ENCODE measurements around the gene HNRNPL. TPM values are rescaled to one million over a fixed set of nuclear protein-coding genes. Genes with fewer than 3 reads are reported as not detected.

HNRNPL gene
- 232 and 246 TPM in 2 replicates for total RNA-seq

DNA sequence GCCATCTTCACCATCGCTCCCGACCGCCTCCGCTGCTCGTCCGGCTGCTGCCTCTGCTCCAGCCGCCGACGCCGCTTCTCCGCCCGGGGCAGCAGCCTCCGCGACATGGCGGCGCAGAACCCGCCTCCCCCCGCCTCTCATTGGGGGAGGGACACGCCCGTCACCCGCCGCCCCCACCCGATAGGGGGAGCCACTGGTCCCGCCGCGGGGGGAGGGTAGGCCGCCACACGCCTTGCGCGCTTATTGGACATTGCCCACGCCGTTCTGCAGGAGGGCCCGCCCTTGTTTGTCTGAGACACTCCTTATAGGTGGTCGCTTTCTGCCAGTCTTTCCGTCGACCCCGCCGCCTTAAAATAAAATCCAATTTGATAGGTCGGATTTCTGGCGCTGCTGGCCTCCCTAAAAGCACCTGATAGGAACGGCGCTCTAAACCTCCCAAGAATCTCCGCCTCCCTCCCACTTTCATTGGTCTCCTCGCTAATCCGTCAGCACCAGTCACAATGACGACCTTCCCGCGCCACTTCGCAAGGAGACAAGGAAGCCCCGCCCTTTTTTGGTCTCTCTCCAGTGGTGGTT, at the start of gene HNRNPL:
TSS of gene HNRNPL (minus strand) at position 127 of the 576 bp plus-strand sequence. CDS start at position 107, 20 bp downstream.

GRCh38 chr19:38877781-38878574, 28.2 kb upstream of the HNRNPL start, which contains the start of gene RINL:
Gene RINL (minus strand): TSS chr19:38878275. CDS start chr19:38876742, 1,533 bp downstream.

GRCh38 chr19:38812841-38813320, 36.9 kb downstream of the HNRNPL start, which contains the start of gene LGALS4:
Gene LGALS4 (minus strand): TSS chr19:38812945. CDS start chr19:38812886, 59 bp downstream.

DNA sequence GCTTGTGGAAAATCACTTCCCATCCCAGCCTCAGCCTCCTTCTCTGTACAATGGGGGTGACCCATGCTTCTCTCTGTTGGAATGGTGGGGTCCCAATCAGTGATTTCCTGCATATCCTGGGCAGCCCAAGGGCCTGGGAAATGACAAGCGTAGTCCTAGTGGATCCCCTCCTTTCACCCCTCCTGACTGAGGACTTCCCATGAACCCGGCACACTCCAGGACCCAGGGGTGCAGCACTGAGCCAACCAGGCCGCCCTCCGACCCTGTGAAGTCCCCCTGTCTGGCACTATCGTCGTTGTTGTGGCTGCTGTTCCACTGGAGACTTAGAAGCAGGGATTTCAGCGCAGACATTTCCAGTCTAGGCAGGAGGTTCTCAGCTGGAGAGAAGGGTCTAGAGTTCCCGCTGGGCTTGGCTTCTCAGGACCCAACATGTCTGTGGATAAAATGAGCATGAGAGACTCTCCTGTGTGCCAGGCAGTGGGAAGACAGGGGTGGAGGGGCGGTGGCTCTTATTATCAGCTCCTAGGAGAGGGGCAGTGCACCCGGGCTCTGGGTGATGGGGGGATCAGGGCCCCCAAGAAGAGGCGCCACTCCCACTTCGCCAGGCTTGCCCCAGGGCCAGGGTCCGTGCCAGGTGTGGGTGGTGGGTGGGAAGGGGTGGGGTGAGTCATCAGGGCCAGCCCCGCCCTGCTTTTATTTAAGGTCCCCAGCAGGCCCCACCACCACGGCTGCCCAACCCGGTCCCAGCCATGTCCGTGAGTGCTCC, 61.1 kb downstream of the HNRNPL start, which contains the start of gene LGALS7B:
TSS of gene LGALS7B (plus strand) at position 723 of the 766 bp plus-strand sequence. CDS start at position 750, 27 bp downstream.

Small RNA genes within 50 kb of the gene (small RNA-seq; reads per million reads assigned to genes)
- not detected for gene RNU6-140P

Other genes starting within 250 kb of the HNRNPL start
- gene MAP4K1, start 232.0 kb downstream of the HNRNPL start, total RNA-seq: not detected in 2 replicates
- gene EIF3K, start 230.8 kb downstream of the HNRNPL start, total RNA-seq: 279 and 398 TPM in 2 replicates
- gene ACTN4, start 202.3 kb downstream of the HNRNPL start, total RNA-seq: 644 and 959 TPM in 2 replicates
- gene CAPN12, start 105.5 kb downstream of the HNRNPL start, total RNA-seq: 0.24 and 0.65 TPM in 2 replicates
- gene LGALS7, start 76.5 kb downstream of the HNRNPL start, total RNA-seq: not detected in 2 replicates
- gene LGALS7B, start 60.8 kb downstream of the HNRNPL start, total RNA-seq: 0.97 TPM in 1 of 2 replicates, not detected in the other
- gene LGALS4, start 37.0 kb downstream of the HNRNPL start, total RNA-seq: not detected in 2 replicates
- 61.2 and 70.1 TPM in 2 replicates for gene ECH1, start 18.2 kb downstream of the HNRNPL start, total RNA-seq
- gene RINL, start 28.3 kb upstream of the HNRNPL start, total RNA-seq: 1.9 and 2.6 TPM in 2 replicates
- 64.1 and 65.9 TPM in 2 replicates for gene SIRT2, start 49.6 kb upstream of the HNRNPL start, total RNA-seq
- gene NFKBIB, start 50.0 kb upstream of the HNRNPL start, total RNA-seq: 8.1 and 9.9 TPM in 2 replicates
- not detected in 2 replicates for gene CCER2, start 62.2 kb upstream of the HNRNPL start, total RNA-seq
- 26.0 and 35.8 TPM in 2 replicates for gene SARS2, start 80.8 kb upstream of the HNRNPL start, total RNA-seq
- gene MRPS12, start 81.0 kb upstream of the HNRNPL start, total RNA-seq: 15.7 and 18.1 TPM in 2 replicates
- gene FBXO17, start 125.8 kb upstream of the HNRNPL start, total RNA-seq: 28.4 and 34.6 TPM in 2 replicates
- 2.8 and 3.4 TPM in 2 replicates for gene FBXO27, start 182.6 kb upstream of the HNRNPL start, total RNA-seq
- 0.36 and 1.1 TPM in 2 replicates for gene ACP7, start 234.4 kb upstream of the HNRNPL start, total RNA-seq

All from hair follicle dermal papilla cell (primary cell).